Prostate gland (tissue), 2 donors: Measurements from ENCODE around the gene GALNT16.

Experiments used
- POLR2A ChIP-seq: fragments of 450-650 bp; IDR thresholded peaks from one replicate; pipeline ENCODE4 v1.6.1; 2016; ENCODE audit warnings: antibody characterized with exemption, mild to moderate bottlenecking
- TF ChIP-seq, protein P1 (sequence below), 4 experiments: fragments of 200-600 bp in 2 of 4; fragments of 450-650 bp in 2 of 4; sonication (generic) in 2 of 4; IDR thresholded peaks; 1 replicate in 3 of 4; 2 replicates in 1 of 4; pipeline ENCODE4 v1.5.1; 2016 to 2019; ENCODE audit warnings: antibody characterized with exemption in 4 of 4, mild to moderate bottlenecking in 2 of 4, moderate library complexity in 2 of 4

- TF ChIP-seq POLR2A = no peak
- TF ChIP-seq, protein P1, sequence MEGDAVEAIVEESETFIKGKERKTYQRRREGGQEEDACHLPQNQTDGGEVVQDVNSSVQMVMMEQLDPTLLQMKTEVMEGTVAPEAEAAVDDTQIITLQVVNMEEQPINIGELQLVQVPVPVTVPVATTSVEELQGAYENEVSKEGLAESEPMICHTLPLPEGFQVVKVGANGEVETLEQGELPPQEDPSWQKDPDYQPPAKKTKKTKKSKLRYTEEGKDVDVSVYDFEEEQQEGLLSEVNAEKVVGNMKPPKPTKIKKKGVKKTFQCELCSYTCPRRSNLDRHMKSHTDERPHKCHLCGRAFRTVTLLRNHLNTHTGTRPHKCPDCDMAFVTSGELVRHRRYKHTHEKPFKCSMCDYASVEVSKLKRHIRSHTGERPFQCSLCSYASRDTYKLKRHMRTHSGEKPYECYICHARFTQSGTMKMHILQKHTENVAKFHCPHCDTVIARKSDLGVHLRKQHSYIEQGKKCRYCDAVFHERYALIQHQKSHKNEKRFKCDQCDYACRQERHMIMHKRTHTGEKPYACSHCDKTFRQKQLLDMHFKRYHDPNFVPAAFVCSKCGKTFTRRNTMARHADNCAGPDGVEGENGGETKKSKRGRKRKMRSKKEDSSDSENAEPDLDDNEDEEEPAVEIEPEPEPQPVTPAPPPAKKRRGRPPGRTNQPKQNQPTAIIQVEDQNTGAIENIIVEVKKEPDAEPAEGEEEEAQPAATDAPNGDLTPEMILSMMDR (IDR thresholded peaks at IDR 0.05) = no peak
These were observed 35.0 kb upstream of the GALNT16 start for GRCh38 chr14:69224946-69225345.
